SKM-1 (cell line): ENCODE results near the gene CACNA1C.

Experiments
- DNase-seq: peaks from one replicate; lab custom pipeline; 2025; ENCODE audit not compliant: unreplicated experiment; lab: John Stamatoyannopoulos, UW

CACNA1C gene

DNA sequence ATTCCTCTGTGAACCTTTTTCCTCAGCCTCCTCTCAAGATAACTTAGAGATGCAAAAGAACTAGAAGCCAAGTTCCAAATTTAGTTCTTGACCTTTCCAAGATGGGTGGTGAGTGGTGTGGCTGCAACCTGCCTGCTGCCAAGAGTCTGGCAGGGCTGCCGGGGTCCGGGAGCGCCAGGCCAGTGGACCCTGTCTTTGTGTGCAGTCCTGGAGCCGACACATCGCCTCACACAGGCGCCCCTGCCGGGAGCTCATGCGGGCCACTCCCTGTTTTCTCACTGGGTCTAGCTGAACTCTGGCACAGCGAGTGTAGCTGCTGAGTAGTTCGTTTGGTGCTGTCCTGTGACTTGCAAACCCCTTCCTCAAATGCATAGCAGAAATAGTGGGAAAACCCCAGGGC is 84.9 kb downstream of the CACNA1C start:
- no peak for DNase-seq

DNA sequence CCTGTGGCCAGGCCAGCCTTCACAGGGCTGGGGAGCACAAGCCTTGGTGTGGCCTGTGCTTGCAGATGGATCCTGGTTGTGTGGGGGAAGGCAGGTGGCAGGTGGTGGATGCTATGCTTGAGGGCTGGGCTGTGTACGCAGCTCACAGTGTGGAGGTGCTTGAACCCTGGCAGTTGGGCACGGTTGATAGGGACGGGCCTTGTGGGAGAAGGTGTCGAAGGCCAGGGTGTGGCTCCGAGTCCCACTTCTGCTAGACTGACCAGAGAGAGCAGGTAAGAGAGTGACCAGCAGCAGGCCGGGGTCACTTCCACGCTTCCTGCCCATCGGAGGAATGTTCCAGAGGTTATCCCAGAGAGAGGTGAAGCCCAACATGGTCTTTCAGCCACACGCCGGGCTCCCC is 85.5 kb downstream of the CACNA1C start:
- DNase-seq = no peak

DNA sequence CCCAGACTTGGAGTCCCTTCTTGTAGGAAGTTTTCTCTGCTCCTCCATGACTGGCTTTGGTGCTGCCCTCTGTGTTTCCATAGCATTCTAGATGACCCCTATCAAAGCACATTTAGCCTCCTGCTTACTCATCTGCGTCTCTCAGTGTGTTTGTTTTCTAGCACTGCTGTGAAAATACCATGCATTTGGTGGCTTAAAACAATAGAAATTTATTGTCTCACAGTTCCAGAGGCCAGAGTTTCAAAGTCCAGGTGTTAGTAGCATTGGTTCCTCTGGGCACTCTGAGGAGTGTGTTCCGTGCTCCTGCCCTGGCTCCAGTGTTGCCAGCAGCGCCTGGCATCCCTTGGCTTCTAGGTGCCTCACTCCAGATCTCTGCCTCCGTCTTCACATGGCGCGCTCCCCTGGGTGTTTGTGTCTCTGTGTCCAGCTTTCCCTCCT is 86.1 kb downstream of the CACNA1C start:
- no peak for DNase-seq

DNA sequence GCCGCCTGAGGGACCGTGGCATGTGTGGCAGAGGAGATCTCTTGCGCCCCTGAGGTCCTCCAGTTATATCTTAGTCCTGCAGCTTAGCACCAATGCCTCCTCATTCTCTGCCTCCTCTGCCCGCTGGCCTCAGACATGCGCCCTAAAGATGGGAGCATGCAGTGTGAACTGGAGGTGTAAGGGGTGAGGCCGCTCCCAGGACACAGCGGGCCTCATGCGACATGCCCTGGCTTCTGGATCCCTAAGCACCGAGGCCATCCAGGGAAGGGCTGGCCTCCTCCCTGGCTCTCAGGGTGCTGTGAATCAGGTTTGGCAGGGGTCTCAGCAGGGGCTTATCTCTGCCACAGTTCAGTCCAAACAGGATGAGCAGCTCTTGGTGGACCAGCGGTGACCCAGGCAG is 86.9 kb downstream of the CACNA1C start:
- DNase-seq = no peak

DNA sequence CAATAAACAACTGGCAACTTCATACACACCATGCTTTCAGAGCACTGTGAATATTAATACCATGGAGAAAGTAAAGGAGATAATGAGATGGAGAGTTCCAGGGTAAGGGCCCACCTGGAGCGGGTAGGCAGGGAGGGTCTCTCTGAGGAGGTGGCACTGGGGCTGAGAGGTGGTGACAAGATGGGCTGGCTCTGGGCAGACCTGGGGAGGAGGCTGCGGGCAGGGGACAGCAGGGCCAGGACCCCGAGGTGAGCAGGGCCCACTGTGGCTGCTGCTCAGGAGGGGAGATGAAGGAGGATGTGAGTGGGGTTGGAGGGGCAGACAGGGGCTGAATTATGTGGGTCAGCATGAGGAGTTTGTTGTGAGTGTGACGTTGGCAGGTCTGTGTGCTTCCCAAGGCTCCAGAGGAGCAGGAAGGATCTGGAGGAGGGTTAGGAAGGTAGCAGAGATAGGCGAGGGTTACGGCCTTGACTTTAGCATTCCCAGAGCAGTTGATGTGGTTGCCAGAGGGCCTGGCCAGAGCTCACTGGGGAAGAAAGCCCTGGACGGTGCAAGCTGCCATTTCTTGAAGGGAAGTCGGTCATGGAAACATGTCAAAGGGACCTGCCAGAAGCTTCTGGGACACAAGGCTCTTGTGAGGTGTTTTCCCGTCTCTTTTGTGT is 88.2 kb downstream of the CACNA1C start:
- DNase-seq = no peak

DNA sequence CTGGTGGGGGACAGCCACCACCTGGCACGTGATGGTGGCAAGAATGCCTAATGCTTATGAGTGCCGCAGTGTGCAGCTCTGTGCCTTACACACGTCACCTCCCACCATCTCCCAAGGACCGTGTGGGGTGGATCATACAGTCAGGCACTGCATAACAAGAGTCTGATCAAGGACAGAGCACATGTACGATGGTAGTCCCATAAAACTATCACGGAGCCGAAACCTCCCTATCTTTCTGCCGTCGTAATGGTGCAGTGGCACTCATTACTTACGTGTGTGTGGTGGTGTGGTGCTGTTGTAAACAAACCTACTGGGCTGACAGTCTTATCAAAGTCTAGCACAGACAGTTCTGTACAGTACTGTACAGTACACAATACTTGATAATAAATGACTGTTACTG is 89.3 kb downstream of the CACNA1C start:
- no peak for DNase-seq

DNA sequence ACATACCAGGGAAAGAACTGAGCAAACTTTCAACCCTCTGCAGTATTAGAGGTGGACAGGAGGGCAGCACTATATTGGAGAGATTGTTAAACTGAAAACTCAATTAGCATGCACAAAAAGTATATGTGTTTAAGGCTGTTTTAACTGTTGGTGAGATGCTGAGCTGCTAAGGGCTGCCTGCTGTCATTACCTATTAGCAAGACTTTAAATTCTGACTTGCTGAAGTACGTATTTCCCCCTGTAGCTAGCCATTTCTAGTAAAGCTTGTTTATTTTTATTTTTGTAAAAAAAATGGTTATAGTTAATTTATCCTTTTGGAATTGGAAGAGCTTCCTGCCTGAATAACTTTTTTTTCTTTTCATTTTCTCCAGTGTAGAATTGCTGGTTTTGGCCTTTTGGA is 92.2 kb downstream of the CACNA1C start:
- no peak for DNase-seq

DNA sequence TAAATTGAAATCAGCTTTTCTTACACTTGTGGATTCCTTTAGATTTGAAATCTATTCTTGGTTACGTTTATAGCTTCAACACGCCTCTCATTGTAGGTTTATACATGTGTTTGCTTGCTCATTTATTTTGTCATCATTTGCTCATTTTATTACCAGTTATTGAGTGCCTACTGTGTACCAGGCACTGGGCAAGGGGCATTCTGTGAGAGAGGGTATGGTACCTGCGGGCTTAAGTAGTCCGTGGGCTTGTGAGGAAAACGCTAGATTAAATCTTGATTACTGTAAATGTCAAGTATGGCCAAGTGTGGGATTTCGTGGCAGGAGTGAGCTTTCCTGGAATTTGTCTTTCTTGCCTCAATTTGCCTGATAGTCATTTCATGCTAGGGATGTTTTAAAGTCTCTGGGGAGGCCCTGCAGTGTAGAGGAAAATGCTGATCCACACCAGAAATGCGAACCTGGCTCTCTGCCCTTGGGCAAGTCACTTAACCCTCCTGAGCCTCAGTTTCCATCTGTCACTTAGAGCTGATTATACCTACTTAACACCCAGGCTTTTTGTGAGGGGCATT is 92.7 kb downstream of the CACNA1C start:
- DNase-seq = no peak

DNA sequence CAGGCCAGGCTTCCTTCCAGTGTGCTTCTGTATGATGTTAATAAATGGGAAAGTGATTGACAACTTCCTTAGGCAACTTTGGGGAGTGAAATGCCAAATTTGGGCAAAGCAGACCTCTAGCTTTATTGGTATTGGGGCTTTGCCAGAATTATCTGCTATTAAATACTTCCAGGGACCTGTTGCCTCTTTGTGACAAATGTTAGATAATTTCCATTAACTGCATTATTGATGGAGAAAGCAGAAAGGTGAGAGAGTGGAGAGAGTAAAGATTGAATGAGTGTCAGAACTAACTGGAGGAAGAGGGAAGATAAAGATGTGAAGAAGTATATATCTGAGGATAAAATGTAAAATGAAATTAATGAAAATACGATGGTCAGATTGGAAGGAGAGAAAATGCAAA is 94.5 kb downstream of the CACNA1C start:
- DNase-seq = no peak

DNA sequence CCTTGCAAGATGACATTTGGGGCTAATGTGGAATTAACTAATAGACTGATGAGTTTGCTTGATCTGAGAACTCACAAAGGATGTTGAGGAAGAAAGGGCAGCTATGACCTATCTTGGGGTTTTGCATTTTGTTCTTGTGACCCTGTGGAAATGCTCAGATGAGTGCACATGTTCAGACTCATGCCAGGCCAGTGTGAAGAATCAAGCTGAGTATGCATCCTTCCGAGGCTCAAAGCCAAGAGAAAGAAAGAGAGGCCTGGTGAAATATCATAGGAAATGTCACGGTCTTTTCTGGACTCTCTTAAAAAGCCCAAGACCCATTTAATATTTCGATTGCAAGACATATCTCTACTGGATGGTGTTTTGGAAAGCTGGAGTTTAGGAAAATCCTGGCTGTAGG is 96.3 kb downstream of the CACNA1C start:
- no peak for DNase-seq

DNA sequence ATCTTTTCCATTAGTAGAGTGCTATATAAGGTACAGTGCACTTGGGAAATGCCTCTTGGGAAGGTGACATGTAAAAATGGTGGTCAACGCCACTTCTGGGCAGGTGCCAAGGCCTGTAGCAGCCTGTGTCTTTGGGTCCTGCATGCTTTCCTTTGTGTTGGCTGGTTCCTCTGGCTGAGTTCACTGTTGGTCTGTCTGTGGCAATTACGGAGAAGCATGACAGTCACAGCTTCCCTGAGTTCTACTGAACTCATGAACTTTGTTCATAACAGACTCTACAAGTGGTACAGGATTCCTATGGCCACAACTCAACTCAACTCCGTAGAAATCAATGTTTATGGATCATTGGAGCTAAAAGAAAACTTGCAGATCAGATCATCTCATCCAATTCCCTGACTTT is 98.0 kb downstream of the CACNA1C start:
- no peak for DNase-seq

DNA sequence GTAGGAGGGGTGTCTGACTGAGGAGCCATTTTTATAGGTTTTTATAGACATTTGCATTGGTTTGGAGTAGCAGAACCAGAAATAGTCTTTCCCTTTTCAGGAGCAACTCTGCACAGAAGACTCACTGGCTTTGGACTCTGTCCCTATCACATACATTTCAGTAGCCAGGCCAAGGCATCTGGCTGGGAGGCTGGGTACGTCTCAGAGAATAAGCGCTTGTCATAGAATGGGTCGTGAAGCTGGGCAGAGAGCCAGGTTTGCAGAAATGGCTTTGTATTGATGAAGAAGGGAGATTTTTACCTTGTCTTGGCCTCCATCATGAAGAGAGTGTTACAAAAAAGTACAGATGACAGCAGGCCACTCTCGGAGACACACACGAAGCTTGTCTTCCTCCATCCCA is 98.6 kb downstream of the CACNA1C start:
- no peak for DNase-seq

DNA sequence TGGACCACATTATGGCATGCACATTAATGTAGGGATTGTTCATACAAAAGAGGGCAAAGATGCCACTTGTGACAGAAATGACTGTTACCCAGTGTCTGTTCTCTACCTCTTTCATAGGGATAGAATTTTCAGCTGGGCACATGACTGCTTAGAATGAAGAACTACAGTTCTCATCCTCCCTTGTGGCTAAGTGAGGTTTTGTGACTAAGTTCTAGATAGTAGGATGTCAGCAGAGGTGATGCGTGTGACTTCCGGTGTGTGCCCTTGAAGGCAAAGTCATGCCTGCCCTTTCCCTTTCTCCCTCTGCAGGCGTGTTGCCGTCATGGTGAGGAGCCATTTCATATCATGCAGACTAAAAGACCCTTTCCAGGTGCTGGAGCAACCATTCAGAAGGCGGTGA is 99.3 kb downstream of the CACNA1C start:
- no peak for DNase-seq

DNA sequence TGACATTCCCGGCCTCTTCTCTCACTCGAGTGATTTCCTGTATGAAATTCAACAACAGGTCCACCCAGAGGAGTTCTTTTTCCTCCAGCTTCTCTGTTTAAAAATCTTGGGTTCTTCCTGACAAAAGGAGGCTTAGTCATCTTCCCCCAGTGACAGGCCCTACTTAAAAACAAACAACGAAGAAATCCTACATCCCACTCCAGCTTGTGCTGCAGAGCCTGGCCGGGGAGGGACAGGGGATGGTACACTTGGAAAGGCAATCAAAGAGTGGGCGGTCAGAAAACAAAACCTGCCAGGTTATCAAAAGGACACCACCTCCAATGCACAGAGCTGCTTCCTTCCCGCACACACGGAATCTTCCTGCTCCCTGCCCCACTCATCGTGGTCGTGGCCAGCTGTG is 101.3 kb downstream of the CACNA1C start:
- no peak for DNase-seq

DNA sequence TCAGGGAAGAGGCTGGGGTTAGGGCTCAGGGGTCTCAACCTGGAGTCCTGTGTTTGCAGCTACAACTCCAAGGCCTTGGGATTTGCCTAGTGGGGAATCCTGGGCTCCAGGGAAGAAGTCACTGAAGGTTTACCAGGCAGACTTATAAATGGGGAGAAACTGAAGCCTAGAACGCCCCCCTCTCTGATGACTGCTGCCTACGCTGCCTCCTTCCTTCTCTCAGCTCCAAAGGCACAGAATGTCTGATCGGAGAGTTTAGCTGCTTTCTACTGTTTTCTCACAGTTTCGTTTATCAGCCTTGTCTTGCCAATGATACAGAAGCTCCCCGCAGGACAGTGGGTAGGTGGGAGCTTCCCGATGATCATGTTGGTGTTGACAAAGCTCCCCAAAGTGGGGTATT is 101.7 kb downstream of the CACNA1C start:
- no peak for DNase-seq

DNA sequence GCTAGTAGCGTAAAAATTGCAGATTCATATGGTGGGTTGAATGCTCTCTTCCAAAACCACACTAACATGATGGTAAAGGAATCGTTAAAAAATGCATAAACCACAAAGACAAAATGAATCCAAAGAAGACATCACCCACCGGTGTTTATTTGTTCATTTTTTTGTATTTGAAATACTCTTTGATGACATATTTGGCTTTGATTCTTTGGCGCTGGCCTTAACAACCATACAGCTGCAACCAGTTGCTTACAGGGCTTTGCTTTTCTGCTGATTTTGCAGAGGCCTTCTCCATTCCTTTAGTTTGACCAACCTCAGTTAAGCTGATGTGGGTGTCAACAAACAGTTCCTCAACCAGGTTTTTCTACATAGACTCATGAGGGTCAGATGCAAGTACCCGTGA is 103.5 kb downstream of the CACNA1C start:
- no peak for DNase-seq

DNA sequence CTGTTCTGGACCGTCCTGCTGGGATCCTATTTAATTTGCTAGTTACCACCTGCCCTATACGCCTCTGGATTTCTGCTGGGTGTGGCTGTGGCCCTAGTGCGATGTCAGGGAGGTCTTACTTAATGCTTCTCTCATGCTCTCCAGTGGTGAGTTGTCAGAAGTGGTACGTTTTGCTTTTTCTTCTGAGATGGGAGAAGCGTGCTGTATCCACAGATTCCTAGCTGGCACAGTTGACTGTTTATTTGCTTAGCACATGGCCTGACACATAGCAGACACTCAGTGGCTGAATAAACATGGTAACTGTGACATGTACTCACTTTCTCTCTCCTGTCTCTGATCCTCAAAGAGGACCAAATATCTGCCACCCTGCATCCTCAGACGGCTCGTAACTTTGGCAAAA is 107.3 kb downstream of the CACNA1C start:
- no peak for DNase-seq

DNA sequence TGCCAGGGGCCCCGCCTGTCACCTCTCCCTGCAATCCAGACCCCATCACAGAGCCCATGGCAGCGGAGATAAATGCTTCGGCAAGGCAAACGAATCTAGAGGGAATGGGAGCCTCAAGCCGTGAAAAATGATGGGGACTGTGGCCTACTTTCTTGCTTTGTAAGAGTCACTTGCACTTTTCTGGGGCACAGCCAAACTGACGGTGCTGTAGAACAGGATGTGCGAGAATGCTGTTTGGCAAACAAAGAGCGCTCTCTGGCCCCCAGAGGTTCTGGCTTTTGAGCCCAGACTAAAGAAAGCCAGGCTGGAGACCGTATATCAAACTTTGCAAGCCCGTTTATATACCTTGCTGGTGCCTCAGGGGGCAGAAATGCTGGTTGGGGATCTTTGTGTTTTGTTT is 108.7 kb downstream of the CACNA1C start:
- DNase-seq = no peak

DNA sequence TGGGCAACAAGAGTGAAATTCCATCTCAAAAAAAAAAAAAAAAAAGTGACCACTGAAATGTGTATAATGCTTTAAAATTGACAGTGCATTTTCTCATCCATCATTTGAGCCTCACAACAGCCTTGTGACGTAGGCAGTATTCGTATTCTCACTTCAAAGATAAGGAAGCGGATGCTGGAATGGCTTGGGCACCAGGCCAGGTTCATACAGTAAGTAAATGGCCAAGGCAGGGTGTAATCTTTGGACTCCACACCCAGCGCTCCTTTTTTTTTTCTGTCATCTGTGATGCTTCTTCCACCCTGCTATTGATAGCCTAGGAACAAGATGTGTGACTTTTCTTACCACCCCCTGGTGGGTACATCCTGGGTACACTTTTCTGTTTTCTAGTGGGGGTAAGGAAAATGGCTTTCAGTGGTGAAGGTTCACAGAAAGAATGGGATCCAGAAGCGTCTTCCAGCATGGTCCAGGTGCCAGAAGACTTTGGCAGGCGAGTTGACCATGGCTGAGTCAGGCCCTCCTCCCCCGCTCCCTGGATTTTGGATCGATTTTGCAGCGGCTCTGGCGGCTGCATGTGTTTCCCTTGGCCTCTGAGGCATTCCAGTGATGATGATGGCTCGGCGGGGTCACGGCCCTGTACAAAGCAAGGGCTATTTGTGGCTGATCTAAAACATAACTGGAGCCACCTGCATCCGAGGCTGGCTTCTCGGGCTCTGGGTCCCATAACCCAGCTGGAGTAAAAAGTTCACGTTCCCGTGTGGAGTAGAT is 110.6 kb downstream of the CACNA1C start:
- DNase-seq = no peak

DNA sequence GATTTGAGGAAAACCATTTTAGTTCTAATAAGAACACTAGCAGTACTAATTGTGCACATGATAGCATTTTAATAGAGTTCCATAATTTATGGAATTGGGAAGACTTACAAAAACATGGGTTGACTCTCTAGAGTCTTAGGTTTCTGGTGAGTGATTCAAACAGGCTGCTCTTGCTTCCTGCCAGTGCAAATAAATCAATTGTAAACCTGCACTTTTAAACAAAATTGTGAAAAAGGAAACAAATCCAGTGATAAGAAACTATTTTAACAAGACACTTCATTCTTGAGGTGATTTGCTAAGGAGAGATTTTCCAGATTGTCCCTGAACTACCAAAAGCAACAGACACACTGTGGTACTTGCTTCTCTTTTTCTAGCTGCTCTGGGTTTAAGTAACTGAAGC is 112.2 kb downstream of the CACNA1C start:
- DNase-seq = no peak

DNA sequence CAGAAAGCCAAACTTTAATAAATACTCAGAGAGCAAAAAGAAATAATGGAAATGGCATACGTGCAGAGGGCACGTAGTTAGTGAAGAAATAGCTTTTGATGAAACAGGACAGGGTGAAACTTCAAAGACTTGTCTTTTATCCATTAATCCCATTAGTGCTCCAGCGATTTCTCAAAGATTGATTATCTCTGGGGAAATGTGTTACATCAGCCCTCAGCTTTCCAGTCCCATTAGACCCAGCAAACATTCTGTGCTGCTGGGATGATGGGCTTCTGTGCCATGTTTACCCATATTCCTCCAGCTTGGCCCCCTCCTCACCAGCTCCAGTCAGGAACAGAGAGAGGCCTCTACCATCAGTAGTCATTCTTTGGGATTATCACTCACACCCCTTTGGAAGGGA is 113.1 kb downstream of the CACNA1C start:
- no peak for DNase-seq

DNA sequence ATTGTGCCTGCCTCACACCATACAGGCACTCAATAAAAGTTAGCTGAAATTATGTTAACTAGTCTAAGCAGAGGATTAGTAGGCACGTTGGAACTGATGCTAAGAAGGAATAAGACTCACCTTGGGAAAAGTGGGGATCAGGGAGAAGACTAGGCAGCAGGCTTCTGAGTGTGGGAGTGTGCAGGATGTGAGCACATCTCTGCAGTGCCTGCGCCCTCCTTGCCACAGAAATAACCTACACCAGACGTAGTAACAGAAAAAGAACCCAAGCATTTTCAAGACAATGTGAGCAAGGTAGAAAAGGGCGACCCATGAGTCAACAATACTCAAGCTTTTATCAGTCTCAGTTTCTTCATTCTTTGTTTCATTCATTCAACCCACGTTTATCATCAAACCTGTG is 113.9 kb downstream of the CACNA1C start:
- no peak for DNase-seq

DNA sequence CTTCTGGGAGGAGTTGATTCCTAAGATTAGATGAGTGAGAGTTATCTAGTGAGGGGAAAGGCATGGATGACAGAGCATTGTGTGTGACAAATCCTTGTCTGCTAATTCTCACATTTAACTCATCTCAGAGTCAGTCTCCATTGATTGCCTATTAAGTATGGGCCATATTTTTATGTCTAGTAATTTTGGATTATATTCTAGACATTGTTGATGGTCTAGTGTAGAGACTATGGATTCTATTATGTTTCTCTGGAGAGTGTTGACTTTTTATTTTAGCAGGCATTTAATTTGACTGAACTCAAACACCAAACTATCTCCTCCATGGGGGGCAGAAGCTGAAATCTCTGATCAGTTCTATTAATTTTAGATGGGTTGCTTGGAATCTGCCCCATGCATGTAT is 114.4 kb downstream of the CACNA1C start:
- no peak for DNase-seq
